Kidney epithelial cell (primary cell): Measurements from ENCODE around the gene ALOXE3. TPM values are rescaled to one million over a fixed set of nuclear protein-coding genes. Genes with fewer than 3 reads are reported as not detected.

Experiments
- DNase-seq: peaks from one replicate; pipeline ENCODE4 v3.0.0-alpha.2; 2010; ENCODE audit warnings: low read depth
- H3K27me3 ChIP-seq: 2 replicates; pipeline ENCODE4 v1.6.0; 2011; ENCODE audit warnings: low read length; ENCODE audit not compliant: control insufficient read depth, insufficient read depth
- H3K36me3 ChIP-seq: 2 replicates; pipeline ENCODE4 v1.5.1; 2011; ENCODE audit warnings: low read length; ENCODE audit not compliant: control insufficient read depth, insufficient read depth
- H3K4me3 ChIP-seq: 2 replicates; pipeline ENCODE4 v1.5.1; 2011; ENCODE audit warnings: low read depth, mild to moderate bottlenecking, control low read depth, low read length
- total RNA-seq: library from RNA; depleted of rRNA; stranded (reverse); fragments of >200 nt; gene quantifications from 2 replicates; pipeline ENCODE4 v1.2.3, GENCODE V29; 2015
- TF ChIP-seq, protein P1 (sequence below): IDR thresholded peaks from 2 replicates; pipeline ENCODE4 v1.5.1; 2011; ENCODE audit warnings: mild to moderate bottlenecking, moderate library complexity, low read length, control low read depth, inconsistent platforms; ENCODE audit not compliant: insufficient read depth, poor library complexity, severe bottlenecking

Gene ALOXE3
- 0.75 and 2.5 TPM in 2 replicates for total RNA-seq

DNA sequence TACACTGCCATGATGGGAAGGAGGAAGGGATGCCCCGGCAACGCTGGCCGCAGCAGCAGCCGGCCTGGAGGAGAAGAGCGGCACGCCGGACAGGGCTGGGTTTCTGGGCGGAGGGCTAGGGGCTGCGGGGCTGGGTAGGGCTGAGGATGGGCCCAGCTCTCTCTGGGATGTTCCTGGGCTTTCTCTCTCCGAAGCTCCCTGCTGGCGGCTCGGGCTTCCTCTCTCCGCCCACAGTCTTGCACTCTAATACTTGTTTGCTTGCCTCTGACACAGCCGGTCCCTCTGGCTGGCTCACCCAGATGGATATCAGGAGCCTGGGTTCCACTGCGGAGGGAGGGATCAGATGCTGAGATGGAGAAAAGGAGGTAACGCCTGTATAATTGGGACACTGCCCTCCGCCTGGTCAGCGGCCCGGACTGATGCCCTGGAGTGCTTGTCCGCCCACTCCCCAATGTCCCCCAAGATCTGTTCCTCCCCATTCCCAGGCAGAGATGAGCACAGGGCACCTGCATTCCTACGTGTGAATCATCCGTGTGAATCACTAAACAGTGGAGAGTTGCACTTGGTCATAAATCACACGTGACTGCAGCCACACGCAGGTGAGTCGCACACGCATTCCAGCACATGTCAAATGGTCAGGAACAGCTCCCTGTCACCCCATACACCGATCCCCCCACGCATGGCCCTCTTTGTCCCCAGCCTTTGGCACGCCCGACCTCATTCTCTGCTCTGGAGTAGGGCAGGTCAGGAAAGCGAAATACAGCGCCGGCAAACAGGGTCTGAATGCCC is at the start of gene ALOXE3:
Gene ALOXE3 (minus strand): TSS at position 535 of the 789 bp plus-strand sequence. CDS start 524 bp downstream, at position 11.
- no peak for DNase-seq
- TF ChIP-seq, protein P1, sequence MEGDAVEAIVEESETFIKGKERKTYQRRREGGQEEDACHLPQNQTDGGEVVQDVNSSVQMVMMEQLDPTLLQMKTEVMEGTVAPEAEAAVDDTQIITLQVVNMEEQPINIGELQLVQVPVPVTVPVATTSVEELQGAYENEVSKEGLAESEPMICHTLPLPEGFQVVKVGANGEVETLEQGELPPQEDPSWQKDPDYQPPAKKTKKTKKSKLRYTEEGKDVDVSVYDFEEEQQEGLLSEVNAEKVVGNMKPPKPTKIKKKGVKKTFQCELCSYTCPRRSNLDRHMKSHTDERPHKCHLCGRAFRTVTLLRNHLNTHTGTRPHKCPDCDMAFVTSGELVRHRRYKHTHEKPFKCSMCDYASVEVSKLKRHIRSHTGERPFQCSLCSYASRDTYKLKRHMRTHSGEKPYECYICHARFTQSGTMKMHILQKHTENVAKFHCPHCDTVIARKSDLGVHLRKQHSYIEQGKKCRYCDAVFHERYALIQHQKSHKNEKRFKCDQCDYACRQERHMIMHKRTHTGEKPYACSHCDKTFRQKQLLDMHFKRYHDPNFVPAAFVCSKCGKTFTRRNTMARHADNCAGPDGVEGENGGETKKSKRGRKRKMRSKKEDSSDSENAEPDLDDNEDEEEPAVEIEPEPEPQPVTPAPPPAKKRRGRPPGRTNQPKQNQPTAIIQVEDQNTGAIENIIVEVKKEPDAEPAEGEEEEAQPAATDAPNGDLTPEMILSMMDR = no peak
- Histone ChIP-seq H3K27me3 (peaks cover 26% of the 10 kb centered on the region), H3K4me3 (peak within 1 kb of the TSS; percentile 46), H3K36me3 (no peaks in the 10 kb centered on the region)

DNA sequence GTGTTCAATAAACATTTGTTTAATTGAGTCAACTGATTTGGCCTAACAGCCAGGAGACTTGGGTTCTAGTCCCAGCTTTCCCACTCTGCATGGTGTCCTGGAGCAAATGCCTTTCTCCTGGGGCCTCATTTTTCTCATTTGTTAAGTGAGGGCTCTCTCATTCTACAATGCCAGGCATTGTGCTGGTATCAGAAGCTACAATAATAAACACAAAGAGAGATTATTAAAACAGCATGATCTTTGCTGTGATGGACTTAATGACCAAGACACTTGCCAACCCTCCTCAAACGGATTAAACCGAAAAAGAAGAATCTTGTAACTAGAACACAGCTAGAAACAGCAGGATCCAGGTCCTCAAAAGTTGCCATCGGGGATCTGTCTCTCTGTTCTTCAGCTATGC is 49.2 kb upstream of the ALOXE3 start:
- no peaks in the 10 kb centered on the region for H3K27me3 ChIP-seq
- H3K4me3 ChIP-seq = no peak overlapping the region
- H3K36me3 ChIP-seq = no peaks in the 10 kb centered on the region
- DNase-seq = no peak
- TF ChIP-seq, protein P1 = no peak

DNA sequence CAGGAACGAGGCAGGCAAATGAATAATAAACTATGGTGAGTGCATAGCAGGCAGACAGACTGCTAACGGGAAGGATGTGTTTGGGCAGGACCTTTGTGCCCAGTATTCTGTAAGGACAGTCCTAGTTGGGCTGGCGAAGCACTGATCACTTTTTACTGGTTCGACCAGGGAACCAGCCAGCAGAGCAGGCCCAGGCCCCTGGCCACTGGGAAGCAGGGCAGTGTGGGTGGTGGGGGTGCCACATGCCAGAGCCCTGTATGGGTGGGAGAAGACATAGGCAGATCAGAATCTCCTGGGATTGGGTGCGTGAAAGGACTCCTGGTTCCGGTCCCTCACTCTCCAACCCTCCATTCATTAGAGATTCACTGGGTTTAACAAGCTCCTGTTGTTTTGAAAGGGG is 48.4 kb upstream of the ALOXE3 start:
- H3K4me3 ChIP-seq = no peak overlapping the region
- TF ChIP-seq, protein P1 = no peak
- no peak for DNase-seq

DNA sequence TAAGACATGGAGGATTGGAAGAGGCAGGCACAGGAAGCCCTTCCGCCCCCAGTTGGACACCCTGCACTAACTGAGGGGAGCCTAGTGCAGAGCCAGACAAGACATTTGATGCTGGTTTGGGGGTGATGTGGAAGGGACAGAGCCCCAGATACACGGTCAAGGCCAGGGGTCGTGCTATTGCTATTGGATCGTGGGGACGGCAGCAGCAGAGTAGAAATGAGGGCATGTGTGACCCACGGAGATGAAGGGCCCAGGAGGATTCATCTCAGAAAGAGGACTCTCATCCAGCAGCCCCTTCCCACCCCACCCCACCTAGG is 46.5 kb upstream of the ALOXE3 start:
- peaks cover 1% of the 10 kb centered on the region for H3K36me3 ChIP-seq
- no peak overlapping the region for H3K4me3 ChIP-seq
- TF ChIP-seq, protein P1 = no peak
- DNase-seq = no peak
- no peaks in the 10 kb centered on the region for H3K27me3 ChIP-seq

More for the DNA sequence above, 48.4 kb upstream of the ALOXE3 start:
- Histone ChIP-seq H3K27me3 (no peaks in the 10 kb centered on the region), H3K36me3 (no peaks in the 10 kb centered on the region)

DNA sequence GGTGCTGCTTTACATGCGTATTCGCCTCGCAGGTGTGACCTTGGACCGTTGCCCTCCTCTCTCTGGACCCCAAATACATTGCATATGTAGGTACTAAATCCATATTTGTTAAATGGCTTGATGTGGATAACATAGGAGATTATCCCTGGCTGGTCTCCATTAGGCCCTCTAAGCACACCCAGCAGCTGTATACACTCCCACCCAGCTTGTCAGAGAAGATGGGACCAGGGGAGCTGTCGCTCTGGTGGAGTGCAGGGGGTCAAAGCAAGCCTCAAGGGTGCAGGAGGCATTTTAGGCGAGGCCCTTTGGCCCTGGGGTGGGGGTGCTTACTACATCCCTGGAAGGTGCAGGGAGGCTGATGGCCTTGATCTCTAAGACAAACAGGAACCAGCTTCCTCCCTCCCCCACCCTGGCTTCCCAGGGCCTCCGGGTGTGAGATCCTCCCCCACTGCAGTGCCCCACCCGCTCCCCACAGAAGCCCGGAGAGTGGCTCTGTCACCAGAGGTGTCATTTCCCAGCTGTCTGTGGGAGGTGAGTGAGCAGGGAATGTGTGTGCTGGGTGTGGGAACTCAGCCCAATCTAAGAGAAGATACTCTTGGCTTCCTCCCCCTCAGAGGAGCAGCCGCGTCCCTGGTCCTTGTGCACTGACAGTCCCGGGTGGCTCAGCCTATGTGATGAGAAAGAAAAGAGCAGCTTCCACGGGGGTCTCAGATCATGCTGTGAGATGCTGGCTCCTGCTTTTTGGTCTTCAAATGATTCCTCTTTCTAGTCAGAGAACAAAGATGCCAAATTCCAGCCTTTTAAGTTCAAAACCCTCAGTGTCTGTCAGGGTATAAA is 45.9 kb upstream of the ALOXE3 start:
- no peak for DNase-seq
- Histone ChIP-seq H3K36me3 (peaks cover 1% of the 10 kb centered on the region), H3K4me3 (no peak overlapping the region), H3K27me3 (no peaks in the 10 kb centered on the region)
- TF ChIP-seq, protein P1 = no peak
